HEK293T (cell line): ENCODE results near the gene TMX2.

Source experiments
- BHLHE40 ChIP-seq: fragments of 450-650 bp; IDR thresholded peaks from 2 replicates; pipeline ENCODE4 v1.6.1; 2016; ENCODE audit warnings: mild to moderate bottlenecking, moderate library complexity, borderline replicate concordance
- ELF4 ChIP-seq: fragments of 450-650 bp; IDR thresholded peaks from 2 replicates; pipeline ENCODE4 v1.6.1; 2017; ENCODE audit warnings: antibody characterized with exemption
- FOXK2 ChIP-seq: fragments of 450-650 bp; IDR thresholded peaks from 2 replicates; pipeline ENCODE4 v1.6.1; 2016; ENCODE audit warnings: mild to moderate bottlenecking
- FOXM1 ChIP-seq: fragments of 450-650 bp; IDR thresholded peaks from 2 replicates; pipeline ENCODE4 v1.6.1; 2017; ENCODE audit warnings: mild to moderate bottlenecking, borderline replicate concordance
- HDGF ChIP-seq: fragments of 450-650 bp; IDR thresholded peaks from 2 replicates; pipeline ENCODE4 v1.6.1; 2017; ENCODE audit warnings: antibody characterized with exemption, borderline replicate concordance
- L3MBTL2 ChIP-seq: fragments of 450-650 bp; conservative IDR thresholded peaks from 2 replicates; pipeline ENCODE4 v1.6.1; 2016; ENCODE audit warnings: mild to moderate bottlenecking
- NFRKB ChIP-seq: fragments of 450-650 bp; IDR thresholded peaks from 2 replicates; pipeline ENCODE4 v1.6.1; 2016; ENCODE audit warnings: mild to moderate bottlenecking, moderate library complexity
- SP1 ChIP-seq: fragments of 450-650 bp; IDR thresholded peaks from 2 replicates; pipeline ENCODE4 v1.6.1; 2017
- SUZ12 ChIP-seq: fragments of 450-650 bp; IDR thresholded peaks from 2 replicates; pipeline ENCODE4 v1.6.1; 2016; ENCODE audit warnings: mild to moderate bottlenecking
- TARDBP ChIP-seq: fragments of 450-650 bp; IDR thresholded peaks from 2 replicates; pipeline ENCODE4 v1.6.1; 2016
- ZNF384 ChIP-seq: fragments of 450-650 bp; IDR thresholded peaks from 2 replicates; pipeline ENCODE4 v1.6.1; 2016

DNA sequence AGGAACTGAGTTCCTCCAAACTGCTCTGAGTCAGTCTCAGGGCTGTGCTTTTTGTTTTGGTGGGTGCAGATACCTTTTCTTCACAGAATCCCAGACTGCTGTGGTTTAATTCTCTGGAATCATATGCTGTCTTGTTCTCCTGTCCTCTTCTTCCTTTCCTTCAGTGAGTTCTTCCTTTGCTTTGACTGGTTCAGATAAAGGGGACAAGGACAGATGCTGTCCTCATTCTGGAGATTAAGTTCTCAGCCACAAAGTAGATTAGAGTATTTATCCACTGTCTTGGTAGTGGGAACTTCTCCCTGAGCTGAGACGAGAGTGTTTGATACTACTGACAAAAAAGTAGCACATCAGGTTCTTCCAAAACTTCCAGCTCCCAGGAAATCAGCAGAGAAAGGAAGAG, 31.2 kb upstream of the TMX2 start:
- TF ChIP-seq ZNF384: no peak
- no peak for TF ChIP-seq HDGF
- TF ChIP-seq NFRKB: no peak
- no peak for TF ChIP-seq BHLHE40
- no peak for TF ChIP-seq TARDBP
- TF ChIP-seq SP1: no peak
- TF ChIP-seq L3MBTL2: no peak
- no peak for TF ChIP-seq SUZ12
- no peak for TF ChIP-seq FOXM1
- TF ChIP-seq ELF4: no peak
- TF ChIP-seq FOXK2: no peak
